GM12891 (cell line): ENCODE results near the gene C11orf91.

Experiments used
- POLR2A ChIP-seq: IDR thresholded peaks from 2 replicates; pipeline ENCODE4 v1.6.1; 2011; ENCODE audit warnings: low read depth, low read length, control low read depth
- SPI1 ChIP-seq: IDR thresholded peaks from 2 replicates; pipeline ENCODE4 v1.6.1; 2011; ENCODE audit warnings: low read depth, low read length, control low read depth
- TAF1 ChIP-seq: IDR thresholded peaks from 2 replicates; pipeline ENCODE4 v1.6.1; 2011; ENCODE audit warnings: low read depth, low read length, control low read depth

GRCh38 chr11:33665350-33666106 lies 35.1 kb downstream of the C11orf91 start:
- TF ChIP-seq POLR2A (no peak), SPI1 (no peak), TAF1 (no peak)
